GM23338 (cell line): ENCODE results near the gene TLE1. TPM values are rescaled to one million over a fixed set of nuclear protein-coding genes. Genes with fewer than 3 reads are reported as not detected.

ENCODE experiments used
- ATAC-seq: fragments of 200-7000 bp; cut with Tn5 transposase; 3 replicates; pipeline ENCODE4 v1.9.1; 2020
- DNase-seq: peaks from one replicate; pipeline ENCODE4 v3.0.0-alpha.2; 2015; ENCODE audit warnings: low spot score
- H2AFZ ChIP-seq: fragments of 200-600 bp; sonication (generic); 2 replicates; pipeline ENCODE4 v1.8.0; 2016; ENCODE audit warnings: antibody characterized with exemption, mild to moderate bottlenecking, moderate library complexity
- H3F3A ChIP-seq: fragments of 200-600 bp; sonication (generic); replicated peaks from 2 replicates; pipeline ENCODE4 v1.8.0; 2017; ENCODE audit warnings: antibody characterized with exemption, mixed run types, low read depth
- H3K27ac ChIP-seq: fragments of 200-600 bp; sonication (generic); 2 replicates; pipeline ENCODE4 v1.6.1; 2016; ENCODE audit warnings: low read depth
- H3K27me3 ChIP-seq: fragments of 200-600 bp; sonication (generic); 2 replicates; pipeline ENCODE4 v1.8.0; 2016; ENCODE audit warnings: mild to moderate bottlenecking, mixed run types, moderate library complexity; ENCODE audit not compliant: insufficient read depth
- H3K36me3 ChIP-seq: fragments of 200-600 bp; sonication (generic); 2 replicates; pipeline ENCODE4 v1.8.0; 2016; ENCODE audit warnings: mild to moderate bottlenecking; ENCODE audit not compliant: insufficient read depth
- H3K4me1 ChIP-seq: fragments of 200-600 bp; sonication (generic); 2 replicates; pipeline ENCODE4 v1.8.0; 2016; ENCODE audit warnings: mild to moderate bottlenecking, moderate library complexity; ENCODE audit not compliant: insufficient read depth
- H3K4me2 ChIP-seq: fragments of 200-600 bp; sonication (generic); 2 replicates; pipeline ENCODE4 v1.7.1; 2017; ENCODE audit warnings: mixed run types
- H3K4me3 ChIP-seq: fragments of 200-600 bp; sonication (generic); 2 replicates; pipeline ENCODE4 v1.6.1; 2016; ENCODE audit warnings: mixed run types
- H3K79me2 ChIP-seq: fragments of 200-600 bp; sonication (generic); replicated peaks from 2 replicates; pipeline ENCODE4 v1.8.0; 2017; ENCODE audit warnings: mild to moderate bottlenecking; ENCODE audit not compliant: insufficient read depth
- H3K9me2 ChIP-seq: fragments of 200-600 bp; sonication (generic); 2 replicates; pipeline ENCODE4 v1.8.0; 2017; ENCODE audit not compliant: insufficient read depth
- H4K20me1 ChIP-seq: fragments of 200-600 bp; sonication (generic); replicated peaks from 2 replicates; pipeline ENCODE4 v1.8.0; 2017; ENCODE audit warnings: mild to moderate bottlenecking; ENCODE audit not compliant: insufficient read depth
- H3K27ac Mint-ChIP-seq: 2 replicates; pipeline ENCODE4 v1.8.0; 2020; ENCODE audit warnings: inconsistent platforms, mild to moderate bottlenecking, moderate library complexity, mixed read lengths
- H3K27me3 Mint-ChIP-seq: 3 replicates; pipeline ENCODE4 v1.8.0; 2022; ENCODE audit warnings: low read depth, mild to moderate bottlenecking, moderate library complexity, mixed read lengths, inconsistent platforms; ENCODE audit not compliant: insufficient read depth, poor library complexity
- H3K36me3 Mint-ChIP-seq: 3 replicates; pipeline ENCODE4 v1.8.0; 2021; ENCODE audit warnings: low read depth, mild to moderate bottlenecking, inconsistent platforms, moderate library complexity, mixed read lengths
- H3K4me1 Mint-ChIP-seq: 3 replicates; pipeline ENCODE4 v1.8.0; 2020; ENCODE audit warnings: mild to moderate bottlenecking, inconsistent platforms, mixed read lengths
- H3K4me3 Mint-ChIP-seq: 3 replicates; pipeline ENCODE4 v1.8.0; 2021; ENCODE audit warnings: moderate library complexity, mild to moderate bottlenecking, inconsistent platforms, mixed read lengths
- H3K9me3 Mint-ChIP-seq: 3 replicates; pipeline ENCODE4 v1.8.0; 2020; ENCODE audit warnings: moderate library complexity, mild to moderate bottlenecking, inconsistent platforms, mixed read lengths
- CTCF ChIP-seq, 2 experiments: fragments of 200-600 bp in 1 of 2; sonication (generic) in 1 of 2; conservative IDR thresholded peaks; 2 replicates each; pipeline versions ENCODE4 v1.5.1 to v1.6.1; 2016 to 2017; ENCODE audit warnings: antibody characterized with exemption in 2 of 2, low read depth in 2 of 2, mild to moderate bottlenecking in 2 of 2, moderate library complexity in 1 of 2
- EZH2phosphoT487 ChIP-seq: fragments of 200-600 bp; sonication (generic); IDR thresholded peaks from one replicate; pipeline ENCODE4 v1.8.1; 2018; ENCODE audit warnings: antibody characterized with exemption; ENCODE audit not compliant: unreplicated experiment
- NANOG ChIP-seq: IDR thresholded peaks from 2 replicates; pipeline ENCODE4 v1.6.1; 2016; ENCODE audit warnings: antibody characterized with exemption, borderline replicate concordance
- POLR2AphosphoS5 ChIP-seq: IDR thresholded peaks from 2 replicates; pipeline ENCODE4 v1.6.1; 2016; ENCODE audit warnings: antibody characterized with exemption, low read depth
- STAT1 ChIP-seq: IDR thresholded peaks from one replicate; pipeline ENCODE4 v1.6.1; 2016; ENCODE audit warnings: antibody characterized with exemption; ENCODE audit not compliant: unreplicated experiment
- ZNF114 ChIP-seq: fragments of 250-450 bp; sonication (Bioruptor Pico); IDR thresholded peaks from 2 replicates; pipeline ENCODE4 v1.5.0; 2020; ENCODE audit warnings: mild to moderate bottlenecking, moderate library complexity
- ZNF331 ChIP-seq: fragments of 250-450 bp; sonication (Bioruptor Pico); IDR thresholded peaks from 2 replicates; pipeline ENCODE4 v1.5.0; 2020; ENCODE audit warnings: low read depth, mild to moderate bottlenecking, moderate library complexity
- ZNF462 ChIP-seq: fragments of 250-450 bp; sonication (Bioruptor Pico); IDR thresholded peaks from 2 replicates; pipeline ENCODE4 v1.5.0; 2020; ENCODE audit warnings: mild to moderate bottlenecking, moderate library complexity
- polyA plus RNA-seq: library from polyadenylated mRNA; unstranded; fragments of >200 nt; fragmentation: Nextera tagmentation; extraction: Ambion mirVana; gene quantifications from 2 replicates; pipeline ENCODE4 v1.2.1, GENCODE V29; 2016
- total RNA-seq: library from RNA; depleted of rRNA; stranded (reverse); fragments of >200 nt; shearing (Covaris generic); gene quantifications from 2 replicates; pipeline ENCODE4 v1.2.3, GENCODE V29; 2014
- TF ChIP-seq, protein P1 (sequence below): IDR thresholded peaks from one replicate; pipeline ENCODE4 v1.6.1; 2018; ENCODE audit warnings: antibody characterized with exemption; ENCODE audit not compliant: unreplicated experiment
- TF ChIP-seq, protein P2 (sequence below): IDR thresholded peaks from 2 replicates; pipeline ENCODE4 v1.6.1; 2016; ENCODE audit warnings: antibody characterized with exemption

The TLE1 gene
- total and polyA plus RNA-seq, 2 experiments from 2014 or later, result 58.1 to 132 TPM

- TF ChIP-seq, protein P1, sequence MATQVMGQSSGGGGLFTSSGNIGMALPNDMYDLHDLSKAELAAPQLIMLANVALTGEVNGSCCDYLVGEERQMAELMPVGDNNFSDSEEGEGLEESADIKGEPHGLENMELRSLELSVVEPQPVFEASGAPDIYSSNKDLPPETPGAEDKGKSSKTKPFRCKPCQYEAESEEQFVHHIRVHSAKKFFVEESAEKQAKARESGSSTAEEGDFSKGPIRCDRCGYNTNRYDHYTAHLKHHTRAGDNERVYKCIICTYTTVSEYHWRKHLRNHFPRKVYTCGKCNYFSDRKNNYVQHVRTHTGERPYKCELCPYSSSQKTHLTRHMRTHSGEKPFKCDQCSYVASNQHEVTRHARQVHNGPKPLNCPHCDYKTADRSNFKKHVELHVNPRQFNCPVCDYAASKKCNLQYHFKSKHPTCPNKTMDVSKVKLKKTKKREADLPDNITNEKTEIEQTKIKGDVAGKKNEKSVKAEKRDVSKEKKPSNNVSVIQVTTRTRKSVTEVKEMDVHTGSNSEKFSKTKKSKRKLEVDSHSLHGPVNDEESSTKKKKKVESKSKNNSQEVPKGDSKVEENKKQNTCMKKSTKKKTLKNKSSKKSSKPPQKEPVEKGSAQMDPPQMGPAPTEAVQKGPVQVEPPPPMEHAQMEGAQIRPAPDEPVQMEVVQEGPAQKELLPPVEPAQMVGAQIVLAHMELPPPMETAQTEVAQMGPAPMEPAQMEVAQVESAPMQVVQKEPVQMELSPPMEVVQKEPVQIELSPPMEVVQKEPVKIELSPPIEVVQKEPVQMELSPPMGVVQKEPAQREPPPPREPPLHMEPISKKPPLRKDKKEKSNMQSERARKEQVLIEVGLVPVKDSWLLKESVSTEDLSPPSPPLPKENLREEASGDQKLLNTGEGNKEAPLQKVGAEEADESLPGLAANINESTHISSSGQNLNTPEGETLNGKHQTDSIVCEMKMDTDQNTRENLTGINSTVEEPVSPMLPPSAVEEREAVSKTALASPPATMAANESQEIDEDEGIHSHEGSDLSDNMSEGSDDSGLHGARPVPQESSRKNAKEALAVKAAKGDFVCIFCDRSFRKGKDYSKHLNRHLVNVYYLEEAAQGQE, result no peak
- TF ChIP-seq, protein P2, sequence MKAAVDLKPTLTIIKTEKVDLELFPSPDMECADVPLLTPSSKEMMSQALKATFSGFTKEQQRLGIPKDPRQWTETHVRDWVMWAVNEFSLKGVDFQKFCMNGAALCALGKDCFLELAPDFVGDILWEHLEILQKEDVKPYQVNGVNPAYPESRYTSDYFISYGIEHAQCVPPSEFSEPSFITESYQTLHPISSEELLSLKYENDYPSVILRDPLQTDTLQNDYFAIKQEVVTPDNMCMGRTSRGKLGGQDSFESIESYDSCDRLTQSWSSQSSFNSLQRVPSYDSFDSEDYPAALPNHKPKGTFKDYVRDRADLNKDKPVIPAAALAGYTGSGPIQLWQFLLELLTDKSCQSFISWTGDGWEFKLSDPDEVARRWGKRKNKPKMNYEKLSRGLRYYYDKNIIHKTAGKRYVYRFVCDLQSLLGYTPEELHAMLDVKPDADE, result no peak
- TF ChIP-seq CTCF (conservative IDR thresholded peaks at IDR 0.05; ENCODE audit: low read depth in 2 of 2) (no peak), ZNF331 (CRISPR knock-in tag) (no peak), EZH2phosphoT487 (no peak)
Observed at GRCh38 chr9:81627481-81627880, 61.9 kb downstream of the TLE1 start (continued).

DNA sequence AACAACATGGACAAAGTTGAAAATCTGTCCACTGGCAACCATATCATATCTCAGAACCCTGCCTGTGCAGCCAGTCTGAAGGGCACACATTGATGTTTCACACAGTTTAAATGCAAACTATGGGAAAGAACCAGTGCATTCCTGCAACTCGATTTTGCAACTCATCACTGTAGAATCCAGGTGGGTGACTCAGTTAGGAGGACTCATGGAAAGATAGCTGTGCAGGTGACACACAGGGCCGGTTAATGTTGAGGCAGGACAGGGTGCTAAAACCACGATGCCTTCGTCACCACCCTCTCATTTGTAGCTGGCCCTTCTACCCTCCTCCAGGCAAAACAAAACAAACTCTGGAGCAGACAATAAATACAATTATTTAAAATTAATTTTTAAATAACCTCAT lies 62.8 kb downstream of the TLE1 start:
- peak overlapping the region; percentile 46; the same call in 1 of the 2 replicates for H3K27ac ChIP-seq
- no peaks in the 10 kb centered on the region for H3K9me2 ChIP-seq
- H4K20me1 ChIP-seq, result peaks cover 33% of the 10 kb centered on the region; the same call in 1 of the 2 replicates
- no peak overlapping the region for H3K4me3 ChIP-seq
- no peak for ATAC-seq
- H3K4me1 Mint-ChIP-seq, result peaks cover 68% of the 10 kb centered on the region
- H3F3A ChIP-seq, result no peaks in the 10 kb centered on the region
- no peaks in the 10 kb centered on the region for H3K9me3 Mint-ChIP-seq
- H3K27me3 ChIP-seq, result no peaks in the 10 kb centered on the region
- DNase-seq, result no peak
- no peaks in the 10 kb centered on the region for H3K36me3 ChIP-seq
- H3K4me2 ChIP-seq, result no peak overlapping the region
- no peak overlapping the region for H2AFZ ChIP-seq
- H3K79me2 ChIP-seq, result peaks cover 70% of the 10 kb centered on the region
- peaks cover 43% of the 10 kb centered on the region for H3K4me1 ChIP-seq
- peak overlapping the region; percentile 3; the same call in 1 of the 2 replicates for H3K27ac Mint-ChIP-seq
- H3K27me3 Mint-ChIP-seq, result no peaks in the 10 kb centered on the region
- H3K4me3 Mint-ChIP-seq, result no peak overlapping the region
- H3K36me3 Mint-ChIP-seq, result peaks cover 18% of the 10 kb centered on the region; the same call in 2 of the 3 replicates
- TF ChIP-seq NANOG (no peak), ZNF114 (CRISPR knock-in tag) (no peak), ZNF331 (CRISPR knock-in tag) (no peak), CTCF (conservative IDR thresholded peaks at IDR 0.05; ENCODE audit: low read depth in 2 of 2) (no peak), POLR2AphosphoS5 (no peak), STAT1 (no peak), ZNF462 (CRISPR knock-in tag) (no peak), EZH2phosphoT487 (no peak)
